HG03354 (cell line): Measurements from ENCODE around the gene ZCWPW2.
A peak's percentile ranks its signal among the peaks of the same experiment; 100 is the strongest.

Source experiments
- ATAC-seq: cut with Tn5 transposase; IDR thresholded peaks from one replicate; pipeline ENCODE4 v1.9.1; 2021; ENCODE audit warnings: mild to moderate bottlenecking; ENCODE audit not compliant: unreplicated experiment, poor library complexity, severe bottlenecking

ZCWPW2 gene, protein sequence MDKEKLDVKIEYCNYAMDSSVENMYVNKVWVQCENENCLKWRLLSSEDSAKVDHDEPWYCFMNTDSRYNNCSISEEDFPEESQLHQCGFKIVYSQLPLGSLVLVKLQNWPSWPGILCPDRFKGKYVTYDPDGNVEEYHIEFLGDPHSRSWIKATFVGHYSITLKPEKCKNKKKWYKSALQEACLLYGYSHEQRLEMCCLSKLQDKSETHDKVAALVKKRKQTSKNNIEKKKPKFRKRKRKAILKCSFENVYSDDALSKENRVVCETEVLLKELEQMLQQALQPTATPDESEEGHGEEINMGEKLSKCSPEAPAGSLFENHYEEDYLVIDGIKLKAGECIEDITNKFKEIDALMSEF

GRCh38 chr3:28348629-28349468 lies at the start of gene ZCWPW2, which contains the start of gene AZI2:
Gene ZCWPW2 (plus strand): TSS chr3:28348721. CDS start chr3:28413069, 64,348 bp downstream.
Gene AZI2 (minus strand): TSS chr3:28348824. CDS start chr3:28340617, 8,207 bp downstream.
- ATAC-seq = peak; percentile 87

- no peak for ATAC-seq
Measured at GRCh38 chr3:28299705-28300104, 48.8 kb upstream of the ZCWPW2 start.

DNA sequence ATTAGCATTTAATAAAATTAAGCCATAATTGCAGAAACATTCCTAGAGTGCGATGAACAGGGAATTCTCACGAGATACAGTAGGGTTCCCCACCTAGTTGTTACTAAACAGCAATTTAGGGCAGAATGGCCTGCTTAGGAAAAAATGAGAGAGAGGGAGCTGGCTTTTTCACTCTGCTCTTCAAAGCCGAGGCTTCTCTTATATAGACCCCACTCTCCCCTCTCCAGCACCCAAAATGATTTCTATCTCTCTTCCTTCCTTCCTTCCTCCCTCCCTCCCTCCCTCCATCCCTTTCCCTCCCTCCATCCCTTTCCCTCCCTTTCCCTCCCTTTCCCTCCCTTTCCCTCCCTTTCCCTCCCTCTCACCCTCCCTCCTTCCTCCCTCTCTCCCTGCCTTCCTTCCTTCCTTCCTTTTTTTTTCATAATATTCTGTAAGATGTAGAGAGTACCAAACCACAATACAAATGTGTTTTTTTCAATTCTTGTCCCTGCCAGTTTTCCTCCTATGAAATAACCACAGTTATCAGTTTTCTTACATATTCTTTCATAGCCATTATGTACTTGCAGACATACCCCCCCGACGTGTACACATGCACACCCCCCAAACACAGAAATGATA lies 48.1 kb upstream of the ZCWPW2 start:
- ATAC-seq = no peak

DNA sequence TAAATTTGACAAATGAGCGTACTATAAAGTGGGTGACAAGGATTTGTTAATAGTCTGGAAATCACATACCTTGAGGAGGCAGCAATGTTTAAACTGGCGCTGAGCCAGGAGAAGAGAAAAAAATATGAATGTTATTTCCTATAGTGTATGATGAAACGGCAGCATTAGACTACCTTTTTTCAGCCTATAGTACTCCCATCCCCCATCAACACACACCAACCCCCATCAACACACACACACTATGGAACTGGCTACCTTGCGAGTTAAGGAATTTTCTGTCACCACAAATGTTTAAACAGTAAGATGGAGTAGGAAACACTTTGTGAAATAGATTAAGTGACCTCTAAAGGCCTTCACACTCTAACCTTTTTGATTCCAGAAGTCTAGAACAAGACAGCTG lies 46.8 kb upstream of the ZCWPW2 start:
- no peak for ATAC-seq

- ATAC-seq = no peak
Measured at GRCh38 chr3:28308196-28308595, 40.3 kb upstream of the ZCWPW2 start.

DNA sequence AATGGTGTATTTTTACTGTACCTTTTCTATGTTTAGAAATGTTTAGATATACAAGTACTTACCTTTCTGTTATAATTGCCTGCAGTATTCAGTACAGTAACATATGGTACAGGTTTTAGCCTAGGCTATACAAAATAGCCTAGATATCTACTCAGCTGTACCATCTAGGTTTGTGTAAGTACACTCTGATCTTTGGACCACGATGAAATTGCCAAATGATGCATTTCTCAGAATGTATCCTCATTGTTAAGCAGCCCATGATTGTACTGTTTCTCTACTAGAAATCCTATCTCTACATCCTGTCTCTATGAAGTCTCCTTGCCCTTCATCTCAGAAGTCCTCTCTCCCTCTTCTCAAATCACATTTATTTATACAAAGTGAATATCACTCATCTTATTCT lies 32.8 kb upstream of the ZCWPW2 start:
- ATAC-seq = no peak

- ATAC-seq = no peak
Measured at GRCh38 chr3:28316226-28316625, 32.3 kb upstream of the ZCWPW2 start.

DNA sequence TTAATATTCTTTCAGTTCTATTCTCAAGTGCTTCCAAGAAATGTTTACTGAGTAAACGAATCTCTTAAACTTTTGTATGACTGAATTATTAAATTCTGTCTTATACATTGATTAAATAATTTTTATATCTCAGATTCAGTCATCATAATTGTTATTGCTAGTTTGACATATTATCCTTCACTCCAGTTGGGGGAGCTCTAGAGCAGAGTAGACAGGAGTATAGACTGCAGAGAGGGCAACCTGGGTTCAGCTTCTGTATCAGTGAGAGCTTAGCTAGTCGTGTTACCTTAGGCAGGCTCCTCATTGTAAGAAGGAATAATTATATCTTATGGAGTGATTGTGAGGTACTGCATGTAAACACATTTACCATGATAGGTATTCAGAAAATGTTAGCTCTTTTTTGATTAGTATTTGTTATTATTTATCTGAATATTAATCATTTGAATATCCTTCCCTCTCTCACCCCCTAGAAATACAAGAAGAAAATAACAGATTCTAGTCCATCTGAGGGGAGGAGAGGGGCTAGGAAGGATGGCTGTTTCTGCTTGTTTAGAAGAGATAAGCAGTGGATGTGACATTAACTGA lies 31.0 kb upstream of the ZCWPW2 start:
- ATAC-seq = peak; percentile 94

GRCh38 chr3:28320981-28321380 lies 27.5 kb upstream of the ZCWPW2 start:
- no peak for ATAC-seq

DNA sequence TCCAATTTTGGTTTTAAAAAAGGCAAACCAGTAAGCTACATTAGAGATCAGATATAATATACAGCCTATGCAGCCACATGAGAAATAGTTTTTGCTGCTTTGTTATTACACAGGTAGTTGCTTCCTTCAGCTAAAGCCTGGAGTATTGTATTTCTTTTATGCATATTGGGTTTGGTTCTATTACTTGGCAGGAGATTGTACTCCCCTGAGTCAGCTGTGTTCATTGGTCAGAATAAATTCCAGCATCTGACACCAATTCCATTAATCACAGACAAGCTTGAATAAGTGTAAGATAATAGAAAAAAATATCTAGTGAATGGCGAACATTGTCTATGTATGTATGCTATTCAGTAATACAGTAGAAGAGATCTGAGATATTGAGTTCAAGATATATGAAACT lies 26.1 kb upstream of the ZCWPW2 start:
- no peak for ATAC-seq

DNA sequence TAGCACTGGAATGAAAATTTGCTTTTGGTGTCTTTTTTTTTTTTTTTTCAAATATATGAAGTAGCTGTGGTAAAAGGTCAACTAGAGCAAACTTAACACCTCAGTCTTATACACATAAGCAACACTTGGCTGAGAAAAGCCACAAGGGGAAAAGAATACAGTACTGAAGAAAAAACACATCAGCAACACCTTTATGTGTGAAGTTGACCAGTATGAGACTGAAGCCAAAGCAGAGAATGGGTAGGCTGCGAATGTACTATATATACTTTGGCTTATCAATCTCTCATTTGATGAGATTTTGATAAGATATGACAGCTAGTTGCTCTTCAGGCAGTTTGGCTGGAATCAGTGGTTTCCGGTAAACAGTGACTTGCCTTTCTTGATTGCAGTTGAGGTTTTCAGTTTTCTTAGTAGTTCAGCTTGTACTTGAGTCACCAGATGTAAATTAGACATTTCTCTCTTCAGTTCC lies 22.0 kb upstream of the ZCWPW2 start:
- ATAC-seq = peak; percentile 49

DNA sequence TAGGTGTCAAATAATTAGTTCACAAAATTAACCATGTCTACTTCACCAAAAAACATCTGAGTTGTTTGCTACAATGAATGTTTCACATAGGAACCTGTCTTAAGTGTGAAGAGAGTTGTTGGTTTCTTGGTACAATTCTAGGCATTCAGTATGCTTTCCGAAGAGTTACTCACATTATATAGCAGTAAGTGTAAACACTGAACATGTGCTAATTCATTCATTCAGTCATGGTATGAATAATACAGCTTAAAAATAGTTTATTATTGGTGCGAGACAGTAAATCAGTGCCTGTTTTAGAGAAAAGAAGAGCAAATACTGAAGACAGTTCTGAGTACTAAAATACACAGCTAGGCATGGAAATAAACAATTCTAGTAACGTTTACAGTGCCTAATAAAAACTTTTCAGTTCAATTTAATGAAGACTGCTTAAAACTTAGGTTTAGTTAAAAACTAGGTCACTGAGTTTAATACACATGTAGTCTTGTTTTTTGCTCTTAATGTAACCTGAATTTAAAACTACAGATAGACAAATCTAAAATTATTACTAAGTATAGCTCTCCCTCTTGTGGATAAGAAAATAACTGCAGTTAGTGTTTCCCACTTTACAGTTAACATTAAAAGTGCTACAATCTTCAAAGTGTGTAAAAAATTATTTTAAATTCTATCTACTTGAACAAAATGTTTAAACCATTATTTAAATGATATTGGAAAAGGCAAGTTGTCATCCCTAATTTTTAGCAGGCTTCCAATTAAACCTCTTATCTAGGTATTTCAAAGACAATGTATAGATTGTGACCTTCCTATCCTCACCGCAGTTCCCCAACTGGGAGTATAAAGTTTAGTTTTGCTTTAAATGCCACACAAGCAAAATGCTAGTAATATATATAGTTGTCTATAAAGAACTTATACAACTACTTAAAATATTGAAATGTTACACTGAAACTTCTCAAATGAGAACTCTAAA lies 20.1 kb upstream of the ZCWPW2 start:
- ATAC-seq = peak; percentile 49

GRCh38 chr3:28334552-28334951 lies 14.0 kb upstream of the ZCWPW2 start:
- no peak for ATAC-seq

DNA sequence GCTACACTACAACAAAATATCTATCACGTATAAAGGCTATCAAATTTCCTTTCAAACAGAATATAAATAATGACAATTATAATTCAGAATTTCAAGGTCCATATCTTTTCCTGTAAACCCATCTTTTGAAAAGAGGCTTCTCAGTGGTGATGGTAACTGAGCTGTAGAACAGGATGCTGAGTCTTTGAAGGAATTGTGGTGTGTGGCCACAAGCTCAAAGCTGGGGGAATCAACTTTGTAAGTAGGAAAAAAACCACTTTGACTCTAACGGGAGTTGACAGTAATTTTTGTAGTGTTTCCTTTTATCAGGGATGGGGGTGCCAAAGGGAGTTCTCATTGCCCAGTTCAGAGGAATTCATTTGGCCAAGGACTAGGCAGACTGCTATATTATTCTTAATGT lies 13.3 kb upstream of the ZCWPW2 start:
- ATAC-seq = no peak

- no peak for ATAC-seq
Measured at GRCh38 chr3:28337230-28337629, 11.3 kb upstream of the ZCWPW2 start.

DNA sequence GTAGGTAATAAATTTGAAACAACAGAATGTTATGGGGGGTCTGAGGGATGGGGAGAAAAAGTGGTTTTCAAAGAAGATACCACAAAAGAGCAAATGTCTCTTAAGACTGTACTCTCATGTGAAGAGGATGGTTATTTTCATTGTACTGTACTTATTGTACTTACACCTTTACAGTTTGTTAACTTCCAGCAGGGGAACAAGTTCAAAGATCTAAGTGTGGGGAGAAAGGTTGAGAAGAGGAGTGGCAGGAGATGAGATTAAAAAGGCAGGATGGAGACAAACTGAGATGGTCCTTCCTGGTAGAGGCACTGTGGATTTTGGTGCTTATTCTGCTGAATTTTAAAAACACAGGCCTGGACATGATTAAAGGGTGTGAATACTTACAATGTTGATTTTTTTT lies 5.4 kb upstream of the ZCWPW2 start:
- no peak for ATAC-seq

GRCh38 chr3:28345690-28346089 lies 2.8 kb upstream of the ZCWPW2 start:
- ATAC-seq = no peak

DNA sequence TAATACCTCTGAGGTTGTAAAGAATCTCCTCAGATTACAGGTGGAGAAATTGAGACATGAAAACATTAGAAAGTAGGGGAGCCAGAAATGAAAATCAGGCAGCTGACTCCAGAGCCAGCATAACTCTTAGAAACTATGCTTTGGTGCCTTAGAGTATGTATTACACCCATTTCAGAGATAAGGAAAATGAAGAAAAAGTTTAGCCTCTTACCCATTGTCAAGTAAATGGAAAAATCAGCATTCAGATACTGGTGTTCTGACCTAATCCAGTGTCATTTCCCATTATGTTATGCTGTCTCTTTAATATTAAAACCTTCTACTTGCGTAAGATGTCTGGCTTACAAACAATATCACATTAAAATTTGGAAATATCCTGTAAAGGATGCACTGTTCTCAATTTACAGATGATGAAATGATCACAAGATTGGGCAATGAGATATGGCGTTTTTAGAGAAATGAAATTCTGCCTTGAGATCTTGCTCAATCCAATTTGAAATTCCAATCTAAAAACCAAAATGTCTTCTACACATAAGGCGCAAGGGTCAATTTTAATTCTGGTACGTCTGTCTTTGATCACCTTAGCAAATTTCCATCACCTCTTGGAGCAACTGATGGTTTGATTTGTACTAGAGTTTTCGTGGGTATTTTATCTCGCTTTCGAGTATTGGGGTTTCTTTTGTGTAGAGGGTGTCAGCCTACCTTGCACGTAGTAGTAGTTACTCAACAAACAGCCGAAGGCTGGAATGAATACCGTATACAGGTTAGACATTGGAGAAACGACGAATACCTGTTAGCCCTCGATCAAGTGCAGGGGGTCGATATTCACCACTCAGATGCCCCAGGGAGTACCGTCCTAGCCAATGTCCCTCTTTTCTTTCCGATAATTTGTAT lies 902 bp upstream of the ZCWPW2 start:
- no peak for ATAC-seq
